Left cardiac atrium (tissue), 4 donors: Measurements from ENCODE around the gene FNDC3B. TPM values are rescaled to one million over a fixed set of nuclear protein-coding genes. Genes with fewer than 3 reads are reported as not detected.

Experiments
- ATAC-seq, 2 donors: fragments of 200-7000 bp; cut with Tn5 transposase; one replicate each; pipeline ENCODE4 v1.9.1; 2020; ENCODE audit warnings: mild to moderate bottlenecking in 2 of 2, moderate library complexity in 2 of 2
- DNase-seq: peaks from one replicate; pipeline ENCODE4 v3.0.0-alpha.2; 2020
- intact Hi-C, 2 donors: fragments of 100-400 bp; cut with DNase I; formaldehyde crosslinking; loops; one replicate each; pipeline versions ENCODE4 v1.14.1 to v1.15.1; 2022 to 2023
- total RNA-seq, 2 donors: library from RNA; stranded (reverse); fragmentation: NEBNext Ultra II Directional; extraction: Animal tissue kit (Norgen Biotek cat#: 25700); gene quantifications; one replicate each; pipeline ENCODE4 v1.2.1, GENCODE V29; 2021
- donor health status: DM: no; HTN: yes; CAD: no.
- donor health status: DM: no; HTN: yes; CAD: no; lungs with severe emphysema.
- donor health status: DM: yes; HTN: yes; CAD: no.
- donor health status: Dilated cardiomyopathy.

FNDC3B gene
- total RNA-seq, 2 donors from 2014 or later: 82.4 to 98.3 TPM

- DNase-seq: no peak
- ATAC-seq: no peak
- intact Hi-C loops: no loop called here
These were observed 147.2 kb downstream of the FNDC3B start for GRCh38 chr3:172186607-172187006.

GRCh38 chr3:172187511-172187910 lies 148.1 kb downstream of the FNDC3B start:
- ATAC-seq (no peak), DNase-seq (no peak)
- intact Hi-C loops: no loop called here

DNA sequence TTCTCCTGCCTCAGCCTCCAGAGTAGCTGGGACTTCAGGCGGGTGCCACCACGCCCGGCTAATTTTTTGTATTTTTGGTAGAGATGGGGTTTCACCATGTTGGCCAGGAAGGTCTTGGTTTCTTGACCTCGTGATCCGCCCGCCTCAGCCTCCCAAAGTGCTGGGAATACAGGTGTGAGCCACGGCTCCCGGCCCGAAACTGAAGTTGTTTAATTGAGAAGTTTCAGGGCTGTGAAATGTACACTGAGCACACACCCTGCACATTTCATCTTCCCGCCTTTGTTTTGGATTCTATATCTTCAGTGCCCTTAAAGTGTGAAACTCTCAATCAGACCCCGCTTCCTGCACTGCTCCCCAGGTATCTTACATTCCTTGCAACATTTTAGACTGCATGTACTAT lies 149.1 kb downstream of the FNDC3B start:
- DNase-seq (no peak), ATAC-seq (no peak)
- intact Hi-C loops: no loop called here

- ATAC-seq (no peak), DNase-seq (no peak)
- intact Hi-C loops: no loop called here
These were observed 149.8 kb downstream of the FNDC3B start for GRCh38 chr3:172189213-172189612.

- no peak for DNase-seq
- ATAC-seq: peak in 1 of 2 donors; percentile 67
- intact Hi-C loops: no loop called here
These were observed 150.7 kb downstream of the FNDC3B start for GRCh38 chr3:172189987-172190603.

- intact Hi-C loops: no loop called here
- no peak for ATAC-seq
- no peak for DNase-seq
These were observed 151.6 kb downstream of the FNDC3B start for GRCh38 chr3:172190980-172191379.

- intact Hi-C loops: no loop called here
- ATAC-seq (no peak), DNase-seq (no peak)
These were observed 152.3 kb downstream of the FNDC3B start for GRCh38 chr3:172191629-172192028.

DNA sequence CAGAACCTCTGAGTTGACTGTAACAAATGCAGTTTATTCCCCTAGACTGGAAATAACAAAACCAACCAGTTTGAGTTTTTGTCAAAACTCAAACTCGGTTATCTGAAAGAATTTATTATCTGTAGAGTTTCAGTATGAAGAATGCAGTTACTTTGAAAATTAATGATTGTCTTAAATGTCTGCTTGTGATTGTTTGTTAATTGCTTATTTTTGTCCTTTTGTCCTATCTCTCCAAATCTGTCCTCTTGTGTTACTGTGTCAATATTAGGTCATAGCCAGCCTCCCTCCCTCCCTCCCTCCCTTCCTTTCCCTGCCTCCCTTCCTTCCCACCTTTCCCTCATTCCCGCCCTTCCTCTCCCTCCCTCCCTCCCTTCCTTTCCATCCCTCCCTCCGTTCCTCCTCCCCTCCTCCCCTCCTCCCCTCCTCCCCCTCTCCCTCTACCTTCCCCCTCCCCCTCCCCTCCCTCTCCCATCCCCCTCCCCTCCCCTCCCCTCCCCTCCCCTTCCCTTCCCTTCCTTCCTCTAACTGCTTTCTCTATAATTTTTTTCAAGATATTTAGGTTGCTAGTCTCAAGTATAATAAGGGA lies 153.5 kb downstream of the FNDC3B start:
- DNase-seq (no peak), ATAC-seq (no peak)
- intact Hi-C loops: no loop called here

GRCh38 chr3:172193436-172193835 lies 154.1 kb downstream of the FNDC3B start:
- intact Hi-C loops: no loop called here
- no peak for ATAC-seq
- no peak for DNase-seq

DNA sequence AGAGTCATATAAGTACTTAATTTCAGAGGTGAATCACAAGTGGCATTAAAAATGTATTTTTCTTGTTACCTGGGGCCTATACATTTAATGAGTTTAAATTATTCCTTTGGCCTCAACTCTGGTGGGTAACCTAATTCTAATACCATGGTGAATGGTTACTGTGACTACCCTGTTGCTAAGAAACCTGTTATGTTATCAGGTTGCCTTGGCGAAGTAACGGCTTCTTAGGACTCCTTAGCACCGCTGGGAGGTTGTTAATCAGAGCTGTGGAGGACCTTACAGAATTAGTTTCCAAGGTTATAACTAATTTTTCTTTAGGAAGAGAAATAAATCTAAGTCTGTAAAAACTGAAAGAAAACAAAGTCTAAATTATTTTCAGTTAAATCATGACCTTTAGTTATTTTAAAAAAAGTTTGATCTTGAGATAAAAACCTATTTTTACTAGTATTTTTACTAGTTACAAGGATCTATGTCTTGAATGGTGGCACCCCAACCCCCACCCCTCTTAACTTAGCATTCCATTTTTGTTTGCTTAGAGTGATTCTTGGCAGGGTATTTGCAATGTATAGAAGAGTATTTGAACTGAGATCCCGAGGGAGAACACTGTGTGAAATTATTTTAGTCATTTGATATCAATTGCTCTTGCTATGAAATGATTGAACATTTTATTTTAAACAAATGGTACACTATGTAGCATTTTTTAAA lies 155.5 kb downstream of the FNDC3B start:
- no peak for DNase-seq
- intact Hi-C loops: no loop called here
- ATAC-seq: peak in 1 of 2 donors; percentile 69

DNA sequence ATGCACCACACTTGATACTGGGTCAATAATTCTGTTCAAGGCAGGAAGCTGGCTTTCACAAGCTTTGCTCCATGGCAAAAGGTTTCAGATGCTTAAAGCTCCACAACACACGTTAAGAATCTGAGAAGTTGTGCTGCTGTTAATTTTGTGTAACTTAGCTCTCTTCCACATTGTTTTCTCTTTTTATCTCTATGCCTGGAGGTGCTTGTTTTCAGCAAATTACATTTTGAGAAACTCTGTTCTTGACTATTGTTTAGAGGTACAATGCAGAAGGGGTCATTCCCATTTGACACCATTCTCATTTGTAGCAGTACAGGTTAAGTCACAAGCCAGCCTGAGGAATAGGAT lies 156.0 kb downstream of the FNDC3B start:
- intact Hi-C loops: no loop called here
- DNase-seq (no peak), ATAC-seq (no peak)

GRCh38 chr3:172197344-172197743 lies 158.0 kb downstream of the FNDC3B start:
- ATAC-seq: no peak
- intact Hi-C loops: no loop called here

GRCh38 chr3:172198428-172198827 lies 159.1 kb downstream of the FNDC3B start:
- DNase-seq (no peak), ATAC-seq (no peak)
- intact Hi-C loops: no loop called here

More at GRCh38 chr3:172197344-172197743, 158.0 kb downstream of the FNDC3B start:
- DNase-seq: no peak

- ATAC-seq: no peak
- intact Hi-C loops: no loop called here
- DNase-seq: no peak
These were observed 160.5 kb downstream of the FNDC3B start for GRCh38 chr3:172199850-172200369.

GRCh38 chr3:172201136-172201869 lies 161.9 kb downstream of the FNDC3B start:
- intact Hi-C loops: no loop called here
- ATAC-seq (peak; percentile 86 to 89), DNase-seq (peak; percentile 89)

- peak; percentile 48 to 49 for ATAC-seq
- intact Hi-C loops: no loop called here
- no peak for DNase-seq
These were observed 162.5 kb downstream of the FNDC3B start for GRCh38 chr3:172201870-172202236.

DNA sequence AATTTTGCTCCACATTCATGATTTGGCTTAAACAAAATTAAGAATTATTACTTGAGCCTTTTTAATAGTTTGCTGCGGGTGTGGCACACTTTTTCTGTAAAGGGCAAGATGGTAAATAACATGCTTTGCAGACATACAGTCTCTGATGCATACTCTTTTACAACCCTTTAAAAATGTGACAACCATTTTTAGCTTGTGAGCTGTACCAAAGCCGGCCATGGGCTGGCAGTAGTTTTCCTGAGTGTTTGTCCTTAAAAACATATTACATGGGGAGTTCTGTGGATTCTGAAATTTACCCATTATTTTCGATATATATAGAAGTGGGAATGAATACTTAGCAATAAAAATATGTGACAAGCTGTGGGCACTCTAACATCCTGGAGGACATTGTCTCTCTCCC lies 163.4 kb downstream of the FNDC3B start:
- DNase-seq (no peak), ATAC-seq (no peak)
- intact Hi-C loops: no loop called here

DNA sequence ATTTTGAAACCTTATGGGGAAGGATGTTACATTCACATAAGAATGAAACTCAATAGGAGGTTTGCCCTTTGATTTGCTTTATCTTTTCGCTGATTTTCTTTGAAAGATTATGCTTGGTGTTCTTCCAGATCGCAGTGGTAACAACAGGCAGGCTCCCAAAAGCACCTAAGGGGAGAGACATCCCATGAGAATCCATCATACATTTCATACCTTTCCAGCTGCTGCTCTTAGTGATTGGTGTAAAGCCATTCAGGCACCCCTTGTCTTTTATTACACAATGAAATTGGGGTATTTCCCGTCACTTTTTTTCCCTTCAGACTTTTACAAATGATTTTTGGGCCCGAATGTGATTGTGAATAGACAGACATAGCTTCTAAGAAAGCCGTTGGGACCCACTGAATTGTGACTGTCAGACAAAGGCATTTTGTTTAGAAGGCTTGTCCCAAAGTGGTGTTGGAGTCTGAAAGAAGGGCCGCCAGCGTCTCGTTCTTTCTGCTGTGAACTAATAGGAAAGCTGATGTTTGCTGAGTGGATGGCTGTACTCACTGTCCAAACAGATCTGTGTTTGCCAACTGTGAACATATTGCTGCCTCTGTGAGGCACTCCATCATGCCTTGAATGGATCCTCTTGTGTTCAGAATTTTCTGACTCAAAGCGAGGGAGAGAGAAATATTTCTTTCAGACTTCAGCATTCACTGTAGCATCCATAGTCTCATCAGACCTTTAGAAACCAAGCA lies 164.3 kb downstream of the FNDC3B start:
- intact Hi-C loops: no loop called here
- DNase-seq: no peak

GRCh38 chr3:172204716-172205115 lies 165.3 kb downstream of the FNDC3B start:
- intact Hi-C loops: no loop called here
- ATAC-seq: no peak
- no peak for DNase-seq

More for the DNA sequence above, 164.3 kb downstream of the FNDC3B start:
- peak in 1 of 2 donors; percentile 36 for ATAC-seq
